DMS53 treated with DMSO at 0.1 percent for 48 hours (cell line): Measurements from ENCODE around the gene SRRM4.

Experiments
- DNase-seq: peaks from one replicate; lab custom pipeline; 2025; ENCODE audit not compliant: unreplicated experiment; lab: John Stamatoyannopoulos, UW

Gene SRRM4, protein sequence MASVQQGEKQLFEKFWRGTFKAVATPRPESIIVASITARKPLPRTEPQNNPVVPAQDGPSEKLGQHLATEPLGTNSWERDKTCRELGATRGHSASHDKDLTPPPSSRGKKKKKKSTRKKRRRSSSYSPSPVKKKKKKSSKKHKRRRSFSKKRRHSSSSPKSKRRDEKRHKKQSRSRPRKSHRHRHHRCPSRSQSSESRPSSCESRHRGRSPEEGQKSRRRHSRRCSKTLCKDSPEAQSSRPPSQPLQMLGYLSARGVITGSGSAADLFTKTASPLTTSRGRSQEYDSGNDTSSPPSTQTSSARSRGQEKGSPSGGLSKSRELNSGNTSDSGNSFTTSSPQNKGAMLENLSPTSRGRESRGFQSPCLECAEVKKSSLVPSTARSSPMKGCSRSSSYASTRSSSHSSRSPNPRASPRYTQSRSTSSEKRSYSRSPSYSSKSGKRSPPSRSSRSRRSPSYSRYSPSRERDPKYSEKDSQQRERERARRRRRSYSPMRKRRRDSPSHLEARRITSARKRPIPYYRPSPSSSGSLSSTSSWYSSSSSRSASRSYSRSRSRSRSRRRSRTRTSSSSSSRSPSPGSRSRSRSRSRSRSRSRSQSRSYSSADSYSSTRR

DNA sequence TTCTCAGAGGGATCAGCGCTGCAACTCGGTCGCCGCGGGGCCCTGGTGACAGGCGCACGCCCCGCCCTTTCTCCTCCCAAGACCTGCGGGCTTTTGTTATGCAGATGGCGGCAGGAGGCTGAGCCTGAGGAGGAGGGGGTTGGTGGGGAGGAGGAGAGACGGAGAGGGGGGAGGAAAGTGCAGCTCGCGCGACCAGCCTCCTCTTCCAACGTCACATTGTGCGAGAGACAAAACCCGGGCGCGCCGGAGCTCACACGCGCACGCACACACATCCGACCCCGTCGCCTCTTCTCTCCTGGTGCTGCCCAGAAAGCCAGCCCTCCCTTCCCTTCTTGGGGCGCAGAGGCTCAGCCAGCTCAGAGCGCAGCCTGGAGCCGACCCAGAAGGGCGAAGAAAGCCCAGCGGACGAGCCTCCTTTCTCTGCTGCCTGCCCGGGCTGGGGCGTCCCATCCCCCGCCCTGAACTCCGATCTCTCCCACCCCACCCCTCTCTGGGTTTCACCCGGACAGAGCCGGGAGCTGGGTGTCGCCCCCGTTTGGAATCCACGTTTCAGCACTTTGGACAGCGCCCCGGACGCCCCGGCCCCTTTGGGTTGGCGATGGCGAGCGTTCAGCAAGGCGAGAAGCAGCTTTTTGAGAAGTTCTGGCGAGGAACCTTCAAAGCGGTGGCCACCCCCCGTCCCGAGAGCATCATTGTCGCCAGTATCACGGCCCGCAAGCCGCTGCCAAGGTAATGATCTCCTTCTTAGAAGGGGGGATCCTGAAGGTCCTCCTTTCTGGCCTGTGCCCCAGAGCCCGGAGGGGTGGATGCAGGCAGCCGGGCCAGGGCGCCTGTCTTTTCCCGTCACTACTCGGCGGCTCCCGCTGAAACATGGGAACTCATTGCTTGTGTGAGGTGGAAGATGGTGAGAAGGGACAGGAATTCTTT lies at the start of gene SRRM4:
Gene SRRM4 (plus strand): TSS at position 257 of the 927 bp plus-strand sequence. CDS start 342 bp downstream, at position 599.
- DNase-seq = peak; percentile 40

DNA sequence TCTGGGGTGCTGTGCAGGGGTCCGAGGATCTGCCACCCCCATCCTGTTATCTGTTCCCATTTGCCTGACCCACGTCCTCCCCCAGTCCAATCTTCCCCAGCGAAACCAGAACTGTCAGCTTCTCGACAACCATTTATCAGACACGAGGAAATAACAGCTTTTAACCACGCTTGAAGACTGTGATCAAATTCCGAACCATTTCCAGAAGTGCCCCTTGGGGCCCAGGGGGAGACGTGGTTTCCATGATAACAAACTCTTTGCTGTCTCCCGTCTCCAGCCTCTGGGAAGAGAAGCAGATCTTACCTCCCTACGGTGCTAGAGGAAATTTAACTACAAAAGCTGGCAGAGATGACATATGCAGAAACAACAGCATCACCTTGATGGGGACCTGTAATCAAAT lies 35.1 kb upstream of the SRRM4 start:
- DNase-seq = no peak

DNA sequence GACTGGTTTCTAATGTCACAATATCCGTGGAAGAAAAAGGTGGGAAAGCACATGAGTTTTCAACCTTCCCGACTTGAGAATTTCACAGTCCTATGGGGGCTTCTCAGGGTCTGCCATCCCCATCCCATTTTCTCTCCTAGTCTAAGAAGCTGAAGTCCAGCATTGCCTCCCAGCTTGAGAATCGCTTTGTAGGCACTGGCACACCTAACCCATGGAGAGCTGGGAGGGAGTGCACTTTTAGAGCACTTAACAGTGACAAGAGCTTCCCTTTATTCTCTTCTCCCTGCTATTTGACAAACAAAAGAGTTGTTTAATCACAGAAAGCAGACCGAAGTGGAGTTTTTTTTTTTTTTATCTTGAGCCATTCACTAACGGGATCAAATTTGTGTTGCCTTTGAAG lies 22.8 kb upstream of the SRRM4 start:
- no peak for DNase-seq

DNA sequence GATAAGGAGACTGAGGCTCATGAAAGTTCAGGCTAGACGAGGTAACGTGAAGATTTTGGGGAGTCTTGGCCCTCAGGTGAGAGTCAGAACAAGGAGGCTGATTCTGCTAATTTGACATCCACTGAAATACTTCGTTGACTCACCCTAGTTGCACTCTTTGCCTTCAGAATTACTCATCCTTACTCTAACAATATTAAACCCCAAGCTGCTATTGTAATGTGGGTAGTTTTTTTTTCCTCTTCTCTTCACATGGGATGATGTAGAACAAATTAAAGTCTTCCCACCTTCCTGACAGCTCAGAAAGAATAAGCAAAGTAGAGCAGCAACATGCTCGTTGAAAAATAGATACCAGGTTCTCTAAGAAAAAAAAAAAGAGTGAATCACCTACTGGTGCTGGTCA lies 22.0 kb upstream of the SRRM4 start:
- DNase-seq = no peak

DNA sequence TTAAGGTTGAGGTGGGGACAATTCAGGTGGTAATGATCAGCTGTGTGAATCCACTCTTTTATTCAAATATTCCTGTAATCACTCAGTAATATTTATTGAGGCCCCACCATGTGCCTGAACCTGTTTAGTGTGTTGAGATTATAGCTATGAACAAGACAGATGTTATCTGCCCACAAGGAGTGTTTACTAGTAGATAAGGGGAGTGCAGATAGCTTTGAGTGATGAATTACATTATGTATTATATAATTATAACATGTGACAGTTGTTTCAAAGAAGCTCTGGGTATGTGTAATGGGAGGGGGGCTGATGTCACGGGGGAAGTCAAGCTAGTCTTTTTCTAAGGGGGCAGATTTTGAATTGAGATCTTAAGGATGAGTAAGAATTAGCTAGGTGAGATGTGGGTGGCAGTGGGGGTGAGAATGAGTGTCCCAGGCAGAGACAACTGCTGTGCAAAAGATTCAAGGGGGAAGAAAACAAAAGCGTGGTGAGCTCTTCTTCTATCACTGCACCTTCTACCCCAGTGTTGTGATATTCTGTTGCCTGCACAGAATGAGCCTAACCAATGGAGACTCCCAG lies 21.3 kb upstream of the SRRM4 start:
- DNase-seq = no peak

DNA sequence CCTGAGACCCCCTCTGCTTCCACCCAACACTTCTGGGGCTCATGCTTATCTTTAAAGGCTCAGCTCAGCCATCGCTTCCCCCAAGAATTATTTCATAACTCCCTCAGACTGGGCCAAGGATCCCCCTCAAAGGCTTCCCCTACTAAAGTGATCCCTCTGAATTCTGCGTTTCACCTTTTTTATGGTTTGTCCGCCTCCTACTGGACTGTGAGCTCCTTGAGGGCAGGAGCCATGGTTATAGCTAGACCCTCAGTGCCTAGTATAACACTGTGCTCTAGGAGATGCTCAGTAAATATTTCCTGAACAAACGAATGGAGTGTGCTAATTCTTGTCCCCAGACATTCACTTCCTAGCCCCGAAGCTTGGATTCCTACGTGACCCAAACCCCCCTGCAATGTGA lies 20.5 kb upstream of the SRRM4 start:
- no peak for DNase-seq

DNA sequence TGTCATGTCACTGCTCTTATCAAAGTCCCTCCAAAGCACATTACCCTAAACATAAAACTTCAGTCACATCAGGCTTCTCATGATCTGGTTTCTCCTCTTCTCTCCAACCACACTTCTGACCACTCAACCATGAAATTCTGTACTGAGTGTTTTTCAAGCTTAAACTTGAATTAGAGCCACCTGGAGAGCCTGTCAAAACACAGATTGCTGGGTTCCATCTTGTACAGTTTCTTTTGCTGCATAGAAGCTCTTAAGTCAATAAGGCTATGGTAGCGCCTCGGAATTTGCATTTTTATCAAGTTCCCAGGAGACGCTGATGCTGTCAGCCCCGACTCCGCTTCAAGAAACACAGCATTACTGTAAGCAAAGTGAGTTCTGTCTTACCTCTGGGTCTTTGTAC lies 16.4 kb upstream of the SRRM4 start:
- DNase-seq = no peak

DNA sequence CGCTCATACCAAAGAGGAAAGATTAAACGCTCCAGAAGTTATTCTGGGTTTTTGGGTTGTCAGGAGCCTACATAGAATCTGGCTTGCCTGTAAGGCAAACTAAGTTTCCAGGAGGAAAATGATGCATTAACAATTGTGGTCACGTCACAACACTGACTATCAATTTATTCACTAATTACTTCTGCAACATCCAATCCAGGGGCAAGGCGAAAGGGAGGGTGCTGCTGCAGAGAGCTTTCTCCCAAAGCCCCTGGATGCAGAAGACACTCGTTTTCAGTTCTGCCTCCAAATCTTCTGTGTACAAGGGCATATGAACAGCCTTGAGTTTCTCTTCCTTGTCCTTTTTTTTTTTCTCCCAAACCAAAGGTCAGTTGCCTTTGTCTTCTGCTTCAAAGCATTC lies 10.5 kb upstream of the SRRM4 start:
- DNase-seq = no peak

DNA sequence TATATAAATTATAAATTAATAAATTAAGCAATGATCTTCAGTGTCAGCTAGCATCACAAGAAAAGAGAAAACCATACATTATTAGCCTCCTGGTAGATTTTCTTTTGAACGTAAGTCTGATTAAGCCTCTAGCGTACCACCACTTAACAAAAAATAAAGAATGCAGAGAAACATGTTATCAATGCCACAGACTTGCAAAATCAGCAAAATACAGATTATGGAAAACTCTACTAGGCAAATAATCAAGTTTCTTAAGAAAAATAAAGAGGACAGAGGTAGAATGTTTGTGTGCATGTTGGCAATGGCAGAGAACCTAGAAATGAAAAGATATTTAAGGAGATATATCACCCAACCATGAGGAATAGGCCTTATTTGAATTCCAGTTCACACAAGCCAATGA lies 8.4 kb upstream of the SRRM4 start:
- no peak for DNase-seq

DNA sequence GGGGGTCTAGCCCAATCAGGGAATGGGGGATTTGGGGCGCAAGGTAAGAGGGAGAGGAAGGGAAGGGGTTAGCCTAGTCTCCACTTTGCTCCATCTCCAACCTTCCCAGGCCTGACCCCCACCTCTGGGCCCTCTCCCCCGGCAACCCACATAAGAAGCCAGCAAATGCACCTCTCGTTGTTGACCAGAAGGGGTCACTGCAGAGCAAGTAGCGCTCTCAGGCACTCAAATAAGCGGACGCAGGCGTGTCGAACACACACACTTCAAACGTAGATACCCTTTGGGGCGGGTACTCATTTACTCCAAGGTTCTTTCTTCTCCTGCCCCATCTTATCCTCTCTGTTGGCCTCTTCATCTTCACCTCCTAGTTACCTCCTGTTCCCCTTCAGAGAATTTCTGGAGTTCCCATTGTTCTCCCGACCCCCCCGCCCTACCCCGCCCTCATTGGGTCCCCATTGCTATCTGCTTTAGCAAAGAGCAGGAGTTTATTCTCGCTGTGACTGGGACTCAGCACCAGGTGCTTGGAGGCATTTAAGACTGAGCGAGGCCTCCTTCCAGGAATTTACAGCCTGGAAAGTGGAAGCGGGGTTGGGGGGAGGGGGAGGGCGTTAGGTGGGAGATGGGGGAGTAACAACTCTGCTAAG lies 1.5 kb upstream of the SRRM4 start:
- peak; percentile 66 for DNase-seq

DNA sequence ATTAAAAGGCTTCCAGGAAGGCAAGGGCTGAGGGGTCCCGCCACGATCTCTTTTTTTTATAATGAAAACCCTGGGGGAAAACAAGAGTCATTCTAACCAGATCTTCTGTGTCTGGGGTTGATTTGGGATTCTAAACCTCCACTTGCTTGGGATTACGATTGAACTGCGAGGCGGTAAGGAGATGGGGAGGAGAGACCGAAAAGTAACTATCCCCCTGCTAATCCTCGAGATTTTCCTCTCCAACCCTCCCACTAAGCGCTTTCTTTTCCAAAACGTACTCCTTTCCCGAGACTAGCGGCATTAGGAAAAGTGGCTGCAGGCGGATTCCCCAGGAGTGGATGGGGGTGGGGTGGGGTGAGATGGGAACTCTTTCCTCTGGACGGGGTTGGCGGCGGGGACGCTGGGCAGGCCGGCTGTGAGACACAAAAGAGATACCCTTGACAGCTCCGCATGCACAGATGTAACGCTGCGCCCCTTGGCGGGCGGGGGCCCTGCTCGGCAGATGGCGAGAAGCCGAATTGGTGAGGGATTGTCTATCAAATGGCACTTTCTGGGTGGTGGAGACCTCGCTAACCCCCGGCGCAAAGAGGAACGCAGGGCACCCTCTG lies 830 bp upstream of the SRRM4 start:
- DNase-seq = no peak

DNA sequence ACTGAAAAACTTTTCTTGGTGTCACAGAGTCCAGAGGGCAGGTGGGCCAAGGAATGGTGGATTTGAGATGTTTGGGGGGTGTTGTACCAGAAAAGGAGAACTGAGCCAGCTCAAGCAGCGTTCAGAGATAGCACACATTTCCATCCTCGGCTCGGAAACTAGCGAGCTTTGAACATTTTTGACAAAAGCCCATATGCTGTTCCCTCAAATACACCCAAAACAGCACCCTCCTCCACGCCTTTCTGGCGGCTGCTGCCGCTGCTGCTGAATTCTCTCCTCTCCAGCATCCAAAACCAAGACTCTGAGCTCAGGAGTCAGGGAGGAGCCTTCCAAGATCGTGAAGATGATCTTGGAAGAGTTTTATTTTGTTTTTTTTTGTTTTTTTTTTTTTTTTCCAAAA lies 961 bp downstream of the SRRM4 start:
- no peak for DNase-seq

DNA sequence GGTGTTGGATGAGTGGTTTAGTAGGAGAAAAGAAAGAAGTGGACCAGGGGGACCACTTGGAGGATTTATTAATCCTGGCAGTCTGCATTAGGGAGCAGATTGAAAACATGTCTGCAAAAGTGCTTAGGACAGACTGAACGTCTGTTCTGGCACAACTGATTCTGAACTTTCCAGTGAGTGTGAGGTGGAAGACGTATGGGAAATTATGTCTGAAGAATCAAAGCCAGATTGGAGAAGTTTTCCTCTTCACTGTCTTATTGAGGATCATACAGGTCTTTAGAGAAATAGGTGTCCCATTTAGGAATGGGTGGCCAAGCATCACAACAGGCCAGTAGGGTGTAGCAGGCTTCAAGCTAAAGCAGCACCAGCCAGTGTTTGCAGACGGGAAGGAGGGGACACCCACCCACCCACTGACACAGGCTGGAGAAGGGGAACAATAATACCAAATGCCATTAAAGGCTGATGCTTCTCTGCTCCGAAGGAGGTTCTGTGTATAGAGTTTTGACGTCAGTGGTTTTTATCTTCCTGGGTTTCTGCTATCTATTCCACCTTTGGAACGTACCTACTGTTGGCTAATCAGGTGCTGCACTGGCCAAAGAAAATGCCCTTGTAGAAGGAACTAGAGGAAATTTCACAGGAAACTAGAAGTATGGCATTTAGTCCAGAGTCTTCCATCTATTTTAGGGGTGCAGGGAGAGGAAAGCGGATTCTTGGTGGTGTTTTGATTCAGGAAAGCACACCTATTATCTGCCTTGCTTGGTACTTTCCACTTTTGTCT lies 1.8 kb downstream of the SRRM4 start:
- DNase-seq = no peak

DNA sequence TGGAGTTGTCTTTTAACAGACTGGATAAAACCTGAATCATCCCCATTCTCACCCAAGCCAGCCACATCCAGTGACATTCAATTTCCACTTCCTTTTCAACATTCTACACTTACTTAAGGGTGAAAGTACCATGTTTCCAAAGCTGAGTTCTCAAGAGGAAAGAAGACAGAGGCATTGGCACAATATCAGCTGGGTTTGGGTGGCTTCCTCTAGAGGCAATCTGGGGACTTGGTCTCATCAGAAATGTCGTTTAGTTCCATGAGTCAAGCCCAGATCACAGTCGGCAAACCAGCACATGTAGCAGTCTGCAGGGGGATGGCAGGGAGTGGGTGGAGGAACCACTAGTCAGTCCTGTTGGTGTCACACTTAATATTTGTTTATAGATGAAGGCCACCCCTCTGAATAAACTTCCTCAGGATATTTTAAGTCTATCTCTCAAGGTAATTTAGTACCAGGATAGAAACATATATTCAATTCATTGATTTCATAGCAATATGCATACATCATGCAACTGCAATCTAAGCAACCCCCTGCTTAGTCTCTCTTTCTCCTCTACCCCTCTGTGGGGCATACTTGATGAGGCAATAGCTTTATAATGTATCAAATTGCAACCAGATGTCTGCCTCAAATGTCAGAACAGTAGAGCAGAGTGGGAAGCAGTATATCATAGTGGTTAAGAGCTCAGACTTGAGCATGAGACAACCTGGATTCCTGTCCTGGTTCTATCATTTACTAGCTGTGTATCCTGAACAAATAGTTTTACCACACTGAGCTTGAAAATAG lies 3.0 kb downstream of the SRRM4 start:
- DNase-seq = no peak

DNA sequence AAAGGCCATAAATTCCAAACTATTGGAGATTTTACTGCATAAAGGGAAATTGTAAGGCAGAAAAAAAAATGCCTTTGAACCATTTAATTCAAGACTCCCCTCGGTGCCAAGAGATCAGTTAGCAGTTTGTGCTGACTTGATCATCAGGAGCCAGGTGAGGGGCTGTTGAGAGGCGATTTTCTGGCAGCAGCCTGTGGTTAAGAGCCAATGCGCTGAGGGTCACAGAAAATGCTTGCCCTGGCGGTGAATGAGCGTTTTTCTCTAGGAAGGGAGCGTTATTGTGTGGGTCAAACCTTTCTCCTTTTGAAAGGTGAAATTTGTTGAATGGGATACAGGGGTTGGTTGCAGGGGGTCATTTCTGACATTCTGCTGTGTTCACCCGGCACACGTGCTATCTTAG lies 4.7 kb downstream of the SRRM4 start:
- no peak for DNase-seq

DNA sequence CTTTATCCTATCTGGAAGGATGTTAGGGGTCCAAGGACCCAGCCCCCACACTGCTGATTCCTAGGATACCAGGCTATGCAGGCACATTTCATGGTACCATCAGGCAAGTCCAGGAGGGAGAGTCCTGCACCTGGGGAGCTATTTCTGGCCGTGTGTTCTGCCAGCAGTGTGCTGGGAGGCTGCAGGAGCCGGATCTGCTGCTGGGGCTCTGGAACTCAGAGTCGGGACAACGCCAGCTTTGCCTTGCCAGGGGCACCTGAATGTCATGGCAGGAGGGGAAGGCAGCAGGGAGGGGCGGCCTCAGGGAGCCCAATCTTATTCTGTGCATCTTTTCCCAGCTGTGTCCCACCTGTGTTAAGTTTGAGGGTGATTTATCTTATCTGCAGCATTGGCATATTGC lies 17.8 kb downstream of the SRRM4 start:
- DNase-seq = no peak

DNA sequence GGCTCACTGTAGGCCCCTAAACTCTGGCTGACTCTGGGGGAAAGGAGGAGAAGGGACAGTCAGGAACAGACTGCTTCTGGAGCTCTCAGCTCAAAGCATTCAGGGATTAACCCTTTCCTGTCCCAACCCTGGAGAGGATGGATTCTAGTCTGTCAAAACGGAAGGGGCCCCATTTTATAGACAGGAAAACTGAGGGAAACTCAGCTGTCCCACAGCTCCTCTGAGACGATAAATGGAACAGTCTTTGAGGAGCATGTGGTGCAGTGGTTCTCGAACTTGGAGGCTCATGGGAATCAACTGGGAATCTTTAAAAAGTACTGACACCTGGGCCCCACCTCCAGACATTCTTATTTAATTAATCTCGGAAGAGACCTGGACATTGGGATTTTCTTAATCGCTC lies 23.7 kb downstream of the SRRM4 start:
- DNase-seq = no peak

DNA sequence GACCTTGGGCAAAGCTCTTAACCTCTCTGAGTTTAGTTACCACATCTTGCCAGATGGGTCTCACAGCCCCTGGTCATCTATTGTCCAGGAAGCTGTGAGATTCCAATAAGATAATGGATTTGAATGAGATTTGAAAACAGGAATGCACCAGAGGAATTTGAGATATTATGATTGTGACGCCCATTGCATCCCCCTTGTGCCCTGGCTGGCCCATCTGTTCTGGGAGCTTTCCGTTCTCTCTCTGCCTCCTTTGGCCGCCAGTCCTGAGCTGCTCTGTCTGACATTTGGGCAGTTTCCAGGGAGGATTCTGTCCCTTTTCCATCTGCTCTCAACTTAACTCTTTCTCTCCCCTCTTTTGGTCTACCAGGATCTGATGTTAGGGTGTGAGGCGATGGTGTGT lies 24.6 kb downstream of the SRRM4 start:
- DNase-seq = no peak

DNA sequence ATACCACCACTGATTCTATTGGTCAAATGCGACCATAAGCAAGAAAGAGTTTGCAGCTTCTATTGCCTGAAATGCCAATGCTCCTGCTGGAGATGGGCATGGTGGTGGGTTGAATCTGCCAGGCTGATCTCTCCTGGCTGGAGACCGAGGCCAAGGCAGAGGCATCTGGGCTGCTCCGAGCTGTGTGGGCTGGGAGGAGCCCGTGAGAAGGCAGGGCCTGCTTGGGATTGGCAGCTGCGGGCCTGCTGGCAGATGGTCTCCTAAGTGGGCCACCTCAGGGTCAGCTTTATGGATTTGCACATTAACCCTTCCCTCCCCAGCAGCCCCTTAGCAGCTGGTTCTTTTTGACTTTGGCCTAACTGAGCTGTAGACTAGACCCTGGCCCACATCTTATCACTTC lies 25.4 kb downstream of the SRRM4 start:
- no peak for DNase-seq
